Caco-2 (cell line): Measurements from ENCODE around the gene TEX55. TPM values are rescaled to one million over a fixed set of nuclear protein-coding genes. Genes with fewer than 3 reads are reported as not detected.

Experiments
- BruUV-seq: library from RNA; stranded (reverse); fragments of 400-500 nt; replicated peaks from 2 replicates; lab custom pipeline; 2021; lab: Mats Ljungman, UMichigan
- CTCF ChIA-PET: fragments of 300-600 bp; sonication (Branson Sonifier 250); formaldehyde crosslinking; loops from one replicate; lab custom pipeline; 2022; ENCODE audit warnings: antibody characterized with exemption; lab: Charles Lee
- POLR2A ChIA-PET: fragments of 300-600 bp; sonication (Branson Sonifier 250); formaldehyde crosslinking; loops from one replicate; lab custom pipeline; 2022; ENCODE audit warnings: antibody characterized with exemption; lab: Charles Lee
- DNase-seq, 2 experiments: peaks; one replicate each; pipeline versions ENCODE4 v3.0.0 to v3.0.0-alpha.2; 2020 to 2022
- H3K27me3 ChIP-seq: replicated peaks from 2 replicates; pipeline ENCODE4 v1.6.0; 2011; ENCODE audit warnings: low read length; ENCODE audit not compliant: control insufficient read depth, insufficient read depth
- H3K36me3 ChIP-seq: 2 replicates; pipeline ENCODE4 v1.5.1; 2011; ENCODE audit warnings: low read length; ENCODE audit not compliant: control insufficient read depth, insufficient read depth
- H3K4me1 ChIP-seq: fragments of 250-450 bp; sonication (Bioruptor Pico); 2 replicates; pipeline ENCODE4 v1.5.1; 2020; ENCODE audit warnings: mild to moderate bottlenecking
- H3K4me3 ChIP-seq: 2 replicates; pipeline ENCODE4 v1.5.1; 2011; ENCODE audit warnings: low read depth, mild to moderate bottlenecking, control low read depth, low read length
- H3K9me3 ChIP-seq: fragments of 250-450 bp; sonication (Bioruptor Pico); 2 replicates; pipeline ENCODE4 v1.5.1; 2020; ENCODE audit warnings: mild to moderate bottlenecking, moderate library complexity
- H3K27ac Mint-ChIP-seq: one replicate; pipeline ENCODE4 v1.8.0; 2022; ENCODE audit warnings: mixed read lengths; ENCODE audit not compliant: unreplicated experiment
- H3K27me3 Mint-ChIP-seq: one replicate; pipeline ENCODE4 v1.8.0; 2022; ENCODE audit warnings: mixed read lengths; ENCODE audit not compliant: insufficient read depth, unreplicated experiment
- H3K36me3 Mint-ChIP-seq: one replicate; pipeline ENCODE4 v1.8.0; 2022; ENCODE audit warnings: mild to moderate bottlenecking, mixed read lengths; ENCODE audit not compliant: insufficient read depth, unreplicated experiment
- H3K4me1 Mint-ChIP-seq: one replicate; pipeline ENCODE4 v1.8.0; 2022; ENCODE audit warnings: low read depth, mixed read lengths; ENCODE audit not compliant: unreplicated experiment
- H3K4me3 Mint-ChIP-seq: one replicate; pipeline ENCODE4 v1.8.0; 2022; ENCODE audit warnings: mild to moderate bottlenecking, moderate library complexity, mixed read lengths; ENCODE audit not compliant: unreplicated experiment
- H3K9me3 Mint-ChIP-seq: one replicate; pipeline ENCODE4 v1.8.0; 2022; ENCODE audit warnings: mixed read lengths; ENCODE audit not compliant: unreplicated experiment
- CTCF ChIP-seq, 2 experiments: fragments of 200-600 bp in 1 of 2; IDR thresholded peaks; 1 replicate in 1 of 2; 2 replicates in 1 of 2; pipeline versions ENCODE4 v1.5.1 to v1.8.0; 2011 to 2022; ENCODE audit warnings: antibody characterized with exemption in 1 of 2, control low read depth in 1 of 2, inconsistent platforms in 1 of 2, low read depth in 1 of 2, low read length in 1 of 2, mild to moderate bottlenecking in 1 of 2, moderate library complexity in 1 of 2; ENCODE audit not compliant: insufficient read depth in 1 of 2, severe bottlenecking in 1 of 2, unreplicated experiment in 1 of 2
- intact Hi-C: fragments of 100-400 bp; cut with micrococcal nuclease; formaldehyde crosslinking; loops from one replicate; pipeline ENCODE4 v1.10.0; 2022; ENCODE audit not compliant: unreplicated experiment
- total RNA-seq: library from RNA; stranded (reverse); gene quantifications from 2 replicates; pipeline ENCODE4 v1.2.3, GENCODE V29; 2022

Gene TEX55
- total RNA-seq, 1 experiment from 2014 or later: not detected

DNA sequence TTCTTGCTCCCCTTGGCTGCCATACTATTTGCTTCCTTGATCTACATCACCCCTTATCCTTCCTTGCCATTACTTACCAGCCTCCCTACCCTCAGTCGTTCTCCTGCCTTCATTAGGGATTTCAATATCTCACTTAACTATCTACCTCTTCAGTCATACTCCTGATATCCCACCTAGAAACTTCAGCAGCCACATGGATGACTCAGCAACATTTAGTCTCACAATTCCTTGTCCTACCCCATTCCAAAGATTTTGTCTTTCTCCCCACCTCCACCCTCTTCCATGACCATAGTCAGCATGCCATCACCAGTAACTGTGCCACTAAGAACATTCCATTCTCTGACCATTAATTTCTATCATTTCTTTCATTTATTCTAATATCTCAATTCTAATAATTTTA lies 45.8 kb downstream of the TEX55 start:
- Histone ChIP-seq H3K9me3 (no peaks in the 10 kb centered on the region), H3K4me1 (peaks cover 20% of the 10 kb centered on the region), H3K27me3 (no peaks in the 10 kb centered on the region), H3K36me3 (no peaks in the 10 kb centered on the region), H3K4me3 (no peak overlapping the region)
- H3K36me3 Mint-ChIP-seq: no peaks in the 10 kb centered on the region
- no peaks in the 10 kb centered on the region for H3K27me3 Mint-ChIP-seq
- intact Hi-C loops: no loop called here
- no peak for TF ChIP-seq CTCF (IDR thresholded peaks at IDR 0.05; ENCODE audit: insufficient read depth in 1 of 2, low read depth in 1 of 2, low read length in 1 of 2, severe bottlenecking in 1 of 2, unreplicated experiment in 1 of 2)
- POLR2A ChIA-PET: no interaction called here
- no peak for DNase-seq
- H3K4me3 Mint-ChIP-seq: no peak overlapping the region
- no TSS peak for BruUV-seq
- no peak overlapping the region for H3K27ac Mint-ChIP-seq
- H3K9me3 Mint-ChIP-seq: no peaks in the 10 kb centered on the region
- CTCF ChIA-PET: no interaction called here
- H3K4me1 Mint-ChIP-seq: peaks cover 14% of the 10 kb centered on the region

GRCh38 chr3:119194237-119195150 lies 48.5 kb downstream of the TEX55 start:
- H3K27me3 Mint-ChIP-seq: no peaks in the 10 kb centered on the region
- peaks cover 8% of the 10 kb centered on the region for H3K4me1 ChIP-seq
- peaks cover 8% of the 10 kb centered on the region for H3K4me1 Mint-ChIP-seq
- no peaks in the 10 kb centered on the region for H3K9me3 Mint-ChIP-seq
- H3K4me3 Mint-ChIP-seq: no peak overlapping the region
- no peaks in the 10 kb centered on the region for H3K27me3 ChIP-seq
- no peaks in the 10 kb centered on the region for H3K9me3 ChIP-seq
- no peaks in the 10 kb centered on the region for H3K36me3 Mint-ChIP-seq
- BruUV-seq: no TSS peak
- DNase-seq: no peak
- no peak overlapping the region for H3K4me3 ChIP-seq
- POLR2A ChIA-PET: no interaction called here
- CTCF ChIA-PET: no interaction called here
- H3K27ac Mint-ChIP-seq: no peak overlapping the region
- no peak for TF ChIP-seq CTCF (IDR thresholded peaks at IDR 0.05; ENCODE audit: insufficient read depth in 1 of 2, low read depth in 1 of 2, low read length in 1 of 2, severe bottlenecking in 1 of 2, unreplicated experiment in 1 of 2)
- H3K36me3 ChIP-seq: no peaks in the 10 kb centered on the region
- intact Hi-C loops: no loop called here

- no peak overlapping the region for H3K4me3 ChIP-seq
- no peaks in the 10 kb centered on the region for H3K9me3 ChIP-seq
- Mint-ChIP-seq H3K27me3 (no peaks in the 10 kb centered on the region), H3K9me3 (no peaks in the 10 kb centered on the region), H3K27ac (no peak overlapping the region), H3K4me1 (peaks cover 8% of the 10 kb centered on the region), H3K4me3 (no peak overlapping the region), H3K36me3 (no peaks in the 10 kb centered on the region)
- ChIA-PET CTCF (no interaction called here), POLR2A (no interaction called here)
- intact Hi-C loops: no loop called here
- DNase-seq: no peak
- no peaks in the 10 kb centered on the region for H3K27me3 ChIP-seq
- no TSS peak for BruUV-seq
- no peaks in the 10 kb centered on the region for H3K36me3 ChIP-seq
- no peak for TF ChIP-seq CTCF (IDR thresholded peaks at IDR 0.05; ENCODE audit: insufficient read depth in 1 of 2, low read depth in 1 of 2, low read length in 1 of 2, severe bottlenecking in 1 of 2, unreplicated experiment in 1 of 2)
- peaks cover 8% of the 10 kb centered on the region for H3K4me1 ChIP-seq
Measured at GRCh38 chr3:119195151-119195476, 49.1 kb downstream of the TEX55 start.
